Measurements from ENCODE around the gene EVA1C. TPM values are rescaled to one million over a fixed set of nuclear protein-coding genes. Genes with fewer than 3 reads are reported as not detected.
"Not testable (repeated sequence)": the region's sequence is repeated elsewhere in the genome, so short reads cannot be mapped to it uniquely, and the experiment has no call there.

The EVA1C gene
- total RNA-seq, 1 donor from 2014 or later: 147 TPM

DNA sequence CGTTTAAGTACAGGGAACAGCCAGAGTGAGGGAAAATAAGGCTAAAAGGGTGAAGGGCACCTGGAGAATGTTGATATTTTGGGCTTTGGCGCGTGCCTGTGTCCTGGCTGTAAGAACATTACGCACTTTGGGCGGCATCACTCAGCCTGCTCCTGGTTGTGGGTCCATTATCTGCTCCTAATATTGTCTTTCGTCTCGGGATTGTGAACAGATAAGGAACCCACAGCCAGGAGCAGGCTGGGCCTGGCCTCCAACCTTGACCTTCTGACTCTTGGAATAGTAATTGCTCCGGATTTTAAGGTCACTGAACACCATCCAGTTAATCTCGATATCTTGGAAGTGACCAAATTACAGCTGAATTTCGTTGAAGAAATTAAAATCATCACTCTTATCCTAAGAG, 111.0 kb downstream of the EVA1C start:
- H3K4me3 ChIP-seq: no peak overlapping the region
- intact Hi-C loops (cut with DNase I): loop anchor here (5.0 kb wide), 2 partner anchors 44 to 111 kb away; partner anchors contain the start of gene EVA1C
- TF ChIP-seq, protein P1, sequence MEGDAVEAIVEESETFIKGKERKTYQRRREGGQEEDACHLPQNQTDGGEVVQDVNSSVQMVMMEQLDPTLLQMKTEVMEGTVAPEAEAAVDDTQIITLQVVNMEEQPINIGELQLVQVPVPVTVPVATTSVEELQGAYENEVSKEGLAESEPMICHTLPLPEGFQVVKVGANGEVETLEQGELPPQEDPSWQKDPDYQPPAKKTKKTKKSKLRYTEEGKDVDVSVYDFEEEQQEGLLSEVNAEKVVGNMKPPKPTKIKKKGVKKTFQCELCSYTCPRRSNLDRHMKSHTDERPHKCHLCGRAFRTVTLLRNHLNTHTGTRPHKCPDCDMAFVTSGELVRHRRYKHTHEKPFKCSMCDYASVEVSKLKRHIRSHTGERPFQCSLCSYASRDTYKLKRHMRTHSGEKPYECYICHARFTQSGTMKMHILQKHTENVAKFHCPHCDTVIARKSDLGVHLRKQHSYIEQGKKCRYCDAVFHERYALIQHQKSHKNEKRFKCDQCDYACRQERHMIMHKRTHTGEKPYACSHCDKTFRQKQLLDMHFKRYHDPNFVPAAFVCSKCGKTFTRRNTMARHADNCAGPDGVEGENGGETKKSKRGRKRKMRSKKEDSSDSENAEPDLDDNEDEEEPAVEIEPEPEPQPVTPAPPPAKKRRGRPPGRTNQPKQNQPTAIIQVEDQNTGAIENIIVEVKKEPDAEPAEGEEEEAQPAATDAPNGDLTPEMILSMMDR (IDR thresholded peaks at IDR 0.05): no peak
- no peaks in the 10 kb centered on the region for H3K36me3 ChIP-seq
- H3K9me3 ChIP-seq: no peaks in the 10 kb centered on the region
- H3K4me1 ChIP-seq: peaks cover 0 to 29% of the 10 kb centered on the region in 2 donors
- H3K27me3 ChIP-seq: no peaks in the 10 kb centered on the region
- no peak for DNase-seq (ENCODE audit: low spot score in 2 of 2)
- peak overlapping the region; percentile 44 to 81 for H3K27ac ChIP-seq

DNA sequence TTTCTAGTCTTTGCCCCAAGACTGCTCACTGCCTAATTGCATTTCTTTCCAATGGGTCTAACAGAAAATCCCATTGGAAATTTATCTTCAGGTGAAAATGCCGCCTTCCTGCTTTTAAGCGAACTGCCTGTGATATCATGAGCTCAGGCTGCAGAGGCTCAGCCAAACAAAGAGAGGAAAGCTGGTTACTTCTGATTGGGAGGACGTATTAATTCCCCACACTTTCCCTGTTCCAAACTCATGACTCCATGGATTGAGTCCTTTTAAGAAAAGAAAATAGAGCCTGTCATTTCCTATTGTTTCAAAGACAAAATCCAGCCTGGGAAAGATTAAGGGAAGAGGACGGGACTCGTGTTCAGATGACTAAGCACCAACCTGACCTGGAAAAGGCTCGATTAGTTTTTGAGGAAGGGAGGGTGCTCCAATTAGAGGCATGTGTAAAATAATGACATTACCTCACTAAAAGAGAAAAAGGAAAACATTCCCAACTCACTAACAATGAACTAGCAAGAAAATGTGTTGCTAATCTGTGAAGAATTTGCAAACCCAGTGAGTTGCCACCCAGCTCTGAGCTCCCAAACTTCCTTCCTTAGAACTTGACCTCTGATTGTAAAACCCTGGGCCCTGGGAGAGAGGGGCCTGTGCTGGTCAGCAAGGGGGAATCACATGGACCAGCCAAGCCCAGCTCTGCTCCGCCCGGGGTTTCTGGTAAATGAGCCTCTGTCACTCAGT, 111.6 kb downstream of the EVA1C start:
- intact Hi-C loops (cut with DNase I): loop anchor here (5.0 kb wide), 2 partner anchors 43 to 112 kb away; partner anchors contain the start of gene EVA1C
- peak overlapping the region; percentile 44 to 81 for H3K27ac ChIP-seq
- peak in 1 of 2 donors; percentile 75 for DNase-seq (ENCODE audit: low spot score in 2 of 2)
- H3K4me3 ChIP-seq: no peak overlapping the region
- H3K27me3 ChIP-seq: no peaks in the 10 kb centered on the region
- H3K36me3 ChIP-seq: no peaks in the 10 kb centered on the region
- TF ChIP-seq, protein P1 (IDR thresholded peaks at IDR 0.05): no peak
- no peaks in the 10 kb centered on the region for H3K9me3 ChIP-seq
- peaks cover 0 to 29% of the 10 kb centered on the region in 2 donors for H3K4me1 ChIP-seq

DNA sequence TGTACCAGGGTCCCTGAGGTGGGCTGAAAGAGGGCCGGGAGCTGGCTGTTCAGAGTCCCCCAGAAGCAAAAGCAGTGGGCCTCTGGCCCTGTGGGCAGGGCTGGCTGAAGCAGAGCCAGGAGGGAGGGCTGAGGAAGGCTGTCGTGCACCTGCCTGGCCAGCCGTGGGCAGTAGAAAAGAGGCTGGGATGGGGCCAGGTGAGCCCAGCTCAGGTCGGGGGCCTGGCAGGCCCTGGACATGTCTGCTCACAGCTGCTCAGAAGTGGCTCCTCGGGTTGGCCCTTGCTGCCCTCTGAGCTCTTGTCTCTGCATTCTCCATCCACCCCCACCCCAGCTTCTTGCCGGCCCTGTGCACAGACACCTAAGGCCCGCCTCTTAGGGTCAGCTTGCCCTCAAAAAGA, 112.8 kb downstream of the EVA1C start:
- intact Hi-C loops (cut with DNase I): no loop called here
- Histone ChIP-seq H3K27ac (peak overlapping the region; percentile 44 to 81), H3K4me3 (no peak overlapping the region), H3K27me3 (no peaks in the 10 kb centered on the region), H3K36me3 (no peaks in the 10 kb centered on the region), H3K9me3 (no peaks in the 10 kb centered on the region), H3K4me1 (peaks cover 0 to 29% of the 10 kb centered on the region in 2 donors)
- DNase-seq (ENCODE audit: low spot score in 2 of 2): no peak
- TF ChIP-seq, protein P1 (IDR thresholded peaks at IDR 0.05): no peak

DNA sequence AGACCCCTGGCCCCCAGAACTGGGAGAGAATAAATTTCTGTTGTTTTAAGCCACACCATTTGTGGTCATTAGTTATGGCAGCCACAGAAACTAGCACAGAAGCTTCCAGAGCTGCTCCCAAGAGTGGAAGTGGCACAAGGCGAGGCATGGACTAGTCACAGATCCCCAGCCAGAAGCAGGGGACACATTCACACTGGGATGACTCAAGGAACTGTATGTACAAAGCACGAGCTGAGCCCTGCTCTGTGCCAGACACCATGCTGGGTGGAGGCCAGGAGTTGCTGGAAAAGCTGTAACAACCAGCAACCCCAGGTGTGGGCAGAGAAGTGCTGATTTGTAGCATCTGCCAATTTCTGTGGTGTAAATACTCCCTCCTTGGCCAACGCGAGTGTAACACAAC, 117.2 kb downstream of the EVA1C start:
- H3K27me3 ChIP-seq: no peaks in the 10 kb centered on the region
- H3K9me3 ChIP-seq: no peaks in the 10 kb centered on the region
- TF ChIP-seq, protein P1 (IDR thresholded peaks at IDR 0.05): no peak
- H3K4me3 ChIP-seq: no peak overlapping the region
- intact Hi-C loops (cut with DNase I): no loop called here
- H3K36me3 ChIP-seq: no peaks in the 10 kb centered on the region
- no peaks in the 10 kb centered on the region for H3K4me1 ChIP-seq
- H3K27ac ChIP-seq: no peak overlapping the region
- DNase-seq (ENCODE audit: low spot score in 2 of 2): no peak

DNA sequence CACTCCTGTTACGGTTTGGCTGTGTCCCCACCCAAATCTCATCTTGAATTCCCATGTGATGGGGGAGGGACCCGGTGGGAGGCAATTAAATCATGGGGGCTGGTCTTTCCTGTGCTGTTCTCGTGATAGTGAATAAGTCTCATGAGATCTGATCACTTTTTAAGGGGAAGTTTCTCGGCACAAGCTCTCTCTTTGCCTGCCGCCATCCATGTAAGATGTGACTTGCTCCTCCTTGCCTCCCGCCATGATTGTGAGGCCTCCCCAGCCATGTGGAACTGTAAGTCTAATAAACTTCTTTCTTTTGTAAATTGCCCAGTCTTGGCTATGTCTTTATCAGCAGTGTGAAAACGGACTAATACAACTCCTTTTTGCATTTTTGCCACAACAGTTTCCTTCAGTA, 118.3 kb downstream of the EVA1C start:
- H3K4me3 ChIP-seq; H3K27me3 ChIP-seq; H3K27ac ChIP-seq; H3K36me3 ChIP-seq; H3K4me1 ChIP-seq; intact Hi-C loops (cut with DNase I); H3K9me3 ChIP-seq; DNase-seq (ENCODE audit: low spot score in 2 of 2): not testable (repeated sequence)

GRCh38 chr21:32531561-32531960, 119.1 kb downstream of the EVA1C start:
- H3K9me3 ChIP-seq; H3K4me3 ChIP-seq; DNase-seq (ENCODE audit: low spot score in 2 of 2); H3K4me1 ChIP-seq; intact Hi-C loops (cut with DNase I); H3K27ac ChIP-seq; H3K36me3 ChIP-seq; H3K27me3 ChIP-seq: not testable (repeated sequence)
